GM23338 (cell line): ENCODE measurements around the gene KLHL22.

Experiments
- CTCF ChIP-seq, 2 experiments: fragments of 200-600 bp in 1 of 2; sonication (generic) in 1 of 2; conservative IDR thresholded peaks; 2 replicates each; pipeline versions ENCODE4 v1.5.1 to v1.6.1; 2016 to 2017; ENCODE audit warnings: antibody characterized with exemption in 2 of 2, low read depth in 2 of 2, mild to moderate bottlenecking in 2 of 2, moderate library complexity in 1 of 2
- EZH2 ChIP-seq: fragments of 200-600 bp; sonication (generic); IDR thresholded peaks from one replicate; pipeline ENCODE4 v1.8.0; 2017; ENCODE audit warnings: antibody characterized with exemption, mild to moderate bottlenecking, low read depth; ENCODE audit not compliant: unreplicated experiment
- EZH2phosphoT487 ChIP-seq: fragments of 200-600 bp; sonication (generic); IDR thresholded peaks from one replicate; pipeline ENCODE4 v1.8.1; 2018; ENCODE audit warnings: antibody characterized with exemption; ENCODE audit not compliant: unreplicated experiment
- POLR2AphosphoS5 ChIP-seq: IDR thresholded peaks from 2 replicates; pipeline ENCODE4 v1.6.1; 2016; ENCODE audit warnings: antibody characterized with exemption, low read depth
- ZNF331 ChIP-seq: fragments of 250-450 bp; sonication (Bioruptor Pico); IDR thresholded peaks from 2 replicates; pipeline ENCODE4 v1.5.0; 2020; ENCODE audit warnings: low read depth, mild to moderate bottlenecking, moderate library complexity

- TF ChIP-seq CTCF (conservative IDR thresholded peaks at IDR 0.05; ENCODE audit: low read depth in 2 of 2) (no peak), EZH2 (no peak), POLR2AphosphoS5 (no peak), ZNF331 (CRISPR knock-in tag) (no peak), EZH2phosphoT487 (no peak)
Observed at GRCh38 chr22:20423008-20423905, 72.3 kb downstream of the KLHL22 start.
